Lung (tissue), 12 donors: Measurements from ENCODE around the gene ABLIM2. TPM values are rescaled to one million over a fixed set of nuclear protein-coding genes. Genes with fewer than 3 reads are reported as not detected.

Experiments
- ATAC-seq: fragments of 200-7000 bp; cut with Tn5 transposase; one replicate; pipeline ENCODE4 v1.9.1; 2020; ENCODE audit warnings: moderate number of reproducible peaks; ENCODE audit not compliant: insufficient read depth, low FRiP score
- DNase-seq, 3 donors: peaks; one replicate each; pipeline ENCODE4 v3.0.0-alpha.2; 2013 to 2017
- H3K27ac ChIP-seq, 2 donors: one replicate each; pipeline ENCODE4 v1.5.1; 2013; ENCODE audit warnings: mild to moderate bottlenecking in 2 of 2, moderate library complexity in 2 of 2, control low read depth in 1 of 2, inconsistent platforms in 1 of 2, low read depth in 1 of 2, low read length in 1 of 2
- H3K27me3 ChIP-seq, 3 donors: one replicate each; pipeline ENCODE4 v1.5.1; 2013; ENCODE audit warnings: low read length in 2 of 3; ENCODE audit not compliant: control insufficient read depth in 3 of 3, insufficient read depth in 3 of 3
- H3K36me3 ChIP-seq, 4 donors: one replicate each; pipeline ENCODE4 v1.5.1; 2013; ENCODE audit warnings: low read length in 4 of 4, mild to moderate bottlenecking in 1 of 4, moderate library complexity in 1 of 4; ENCODE audit not compliant: control insufficient read depth in 4 of 4, insufficient read depth in 4 of 4
- H3K4me1 ChIP-seq, 5 donors: one replicate each; pipeline ENCODE4 v1.5.1; 2013; ENCODE audit warnings: low read length in 5 of 5, mild to moderate bottlenecking in 2 of 5, moderate library complexity in 1 of 5; ENCODE audit not compliant: control insufficient read depth in 5 of 5, insufficient read depth in 5 of 5
- H3K4me3 ChIP-seq: one replicate; pipeline ENCODE4 v1.5.1; 2013; ENCODE audit warnings: mild to moderate bottlenecking, control low read depth, moderate library complexity
- H3K9ac ChIP-seq, 2 donors: one replicate each; pipeline ENCODE4 v1.5.1; 2013; ENCODE audit warnings: low read length in 2 of 2, control low read depth in 1 of 2; ENCODE audit not compliant: insufficient read depth in 1 of 2
- H3K9me3 ChIP-seq, 4 donors: one replicate each; pipeline ENCODE4 v1.5.1; 2013; ENCODE audit warnings: low read length in 3 of 4, mild to moderate bottlenecking in 1 of 4, moderate library complexity in 1 of 4; ENCODE audit not compliant: control insufficient read depth in 4 of 4, insufficient read depth in 3 of 4
- WGBS, 2 donors: extraction: QIAGEN DNeasy Blood & Tissue Kit; methylation state at CpG; one replicate each; pipeline ENCODE4 v1.1.7; 2013; 5-methylcytosine and 5-hydroxymethylcytosine counted together
- polyA plus RNA-seq, 2 donors: library from polyadenylated mRNA; stranded (reverse); fragments of 200-250 nt; gene quantifications; one replicate each; pipeline ENCODE4 v1.2.1, GENCODE V29; 2013
- total RNA-seq, 2 donors: library from RNA; depleted of rRNA in 1 of 2; stranded (reverse); fragments of >200 nt in 1 of 2; gene quantifications; one replicate each; pipeline ENCODE4 v1.2.1, GENCODE V29; 2014 to 2021
- TF ChIP-seq, protein P1 (sequence below): IDR thresholded peaks from 2 replicates; pipeline ENCODE4 v1.5.1; 2012; ENCODE audit warnings: mild to moderate bottlenecking; ENCODE audit errors: control extremely low read depth, extremely low read depth
- donor health status: control.
- donor health status: control.
- donor health status: Bipolar disorder and iron deficiency.
- donor health status: healthy.
- donor health status: DM: yes; HTN: yes; CAD: no.

The ABLIM2 gene
- total and polyA plus RNA-seq, 4 donors = 1.7 to 10.9 (median 5.2) TPM

DNA sequence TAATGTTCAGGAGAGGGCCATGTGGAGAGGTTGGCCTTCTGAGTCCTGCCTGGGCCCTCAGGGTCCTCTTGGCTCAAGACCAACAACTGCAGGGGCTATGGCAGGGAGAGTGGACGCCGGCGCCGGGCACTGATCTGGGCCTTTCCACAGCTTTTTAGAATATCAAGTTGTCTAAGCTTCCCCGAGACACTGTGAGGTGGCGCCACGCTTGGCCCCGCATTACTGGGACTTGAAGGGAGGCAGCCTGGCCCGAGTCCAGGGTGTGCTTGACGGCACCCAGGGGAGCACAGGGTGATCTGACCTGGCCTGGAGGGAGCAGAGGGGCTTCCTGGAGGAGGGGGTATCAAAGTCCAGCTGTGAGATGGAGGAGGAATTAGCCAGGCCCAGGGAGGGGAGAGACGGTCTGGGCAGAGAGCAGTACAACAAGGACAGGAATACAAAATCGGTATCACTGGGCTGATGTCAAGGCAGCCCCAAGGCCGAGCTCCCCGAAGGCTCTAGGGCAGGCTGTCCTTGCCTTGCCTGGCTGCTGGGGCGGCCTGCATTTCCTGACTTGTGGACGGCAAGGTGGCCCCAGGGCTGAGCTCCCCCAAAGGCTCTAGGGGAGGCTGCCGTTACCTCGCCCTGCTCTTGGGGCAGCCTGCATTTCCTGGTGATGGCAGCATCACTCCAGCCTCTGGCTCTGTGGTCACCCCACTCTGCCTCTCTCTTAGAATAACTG, 28.1 kb downstream of the ABLIM2 start:
- H3K27ac ChIP-seq = no peak overlapping the region
- WGBS, 2 donors = 81 to 85% methylated on average over 18 of the region's 18 CpGs
- TF ChIP-seq, protein P1, sequence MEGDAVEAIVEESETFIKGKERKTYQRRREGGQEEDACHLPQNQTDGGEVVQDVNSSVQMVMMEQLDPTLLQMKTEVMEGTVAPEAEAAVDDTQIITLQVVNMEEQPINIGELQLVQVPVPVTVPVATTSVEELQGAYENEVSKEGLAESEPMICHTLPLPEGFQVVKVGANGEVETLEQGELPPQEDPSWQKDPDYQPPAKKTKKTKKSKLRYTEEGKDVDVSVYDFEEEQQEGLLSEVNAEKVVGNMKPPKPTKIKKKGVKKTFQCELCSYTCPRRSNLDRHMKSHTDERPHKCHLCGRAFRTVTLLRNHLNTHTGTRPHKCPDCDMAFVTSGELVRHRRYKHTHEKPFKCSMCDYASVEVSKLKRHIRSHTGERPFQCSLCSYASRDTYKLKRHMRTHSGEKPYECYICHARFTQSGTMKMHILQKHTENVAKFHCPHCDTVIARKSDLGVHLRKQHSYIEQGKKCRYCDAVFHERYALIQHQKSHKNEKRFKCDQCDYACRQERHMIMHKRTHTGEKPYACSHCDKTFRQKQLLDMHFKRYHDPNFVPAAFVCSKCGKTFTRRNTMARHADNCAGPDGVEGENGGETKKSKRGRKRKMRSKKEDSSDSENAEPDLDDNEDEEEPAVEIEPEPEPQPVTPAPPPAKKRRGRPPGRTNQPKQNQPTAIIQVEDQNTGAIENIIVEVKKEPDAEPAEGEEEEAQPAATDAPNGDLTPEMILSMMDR = no peak
- H3K4me1 ChIP-seq = peaks cover 0 to 8% (median 4%) of the 10 kb centered on the region in 5 donors
- peaks cover 0 to 2% (median 0%) of the 10 kb centered on the region in 4 donors for H3K9me3 ChIP-seq
- ATAC-seq = no peak
- no peak overlapping the region for H3K9ac ChIP-seq
- no peak for DNase-seq
- H3K27me3 ChIP-seq = no peaks in the 10 kb centered on the region
- H3K36me3 ChIP-seq = no peaks in the 10 kb centered on the region
- H3K4me3 ChIP-seq = no peak overlapping the region

DNA sequence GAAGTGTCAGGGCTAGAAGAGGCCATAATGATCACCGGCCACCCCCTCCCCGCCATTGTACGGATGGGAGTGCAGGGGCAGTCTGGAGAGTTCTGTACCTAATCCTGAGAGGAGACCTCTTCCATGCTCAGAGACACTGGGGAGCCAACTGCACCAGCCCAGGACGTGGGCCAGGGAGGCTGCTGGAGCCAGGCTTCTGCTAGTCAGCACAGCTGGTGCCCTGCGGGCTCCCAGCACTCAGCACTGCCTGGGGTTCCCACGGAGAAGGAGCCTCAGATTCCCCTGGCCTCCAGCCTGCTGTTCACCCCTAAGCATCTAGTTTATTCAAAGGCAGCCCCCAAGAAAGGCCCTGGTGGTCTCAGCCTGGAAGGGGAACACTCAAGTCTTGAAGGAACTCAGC, 28.8 kb downstream of the ABLIM2 start:
- TF ChIP-seq, protein P1 = no peak
- H3K9ac ChIP-seq = no peak overlapping the region
- no peak for ATAC-seq
- no peaks in the 10 kb centered on the region for H3K36me3 ChIP-seq
- 87 to 88% methylated on average over 6 of the region's 6 CpGs for WGBS, 2 donors
- no peak overlapping the region for H3K27ac ChIP-seq
- peaks cover 0 to 8% (median 3%) of the 10 kb centered on the region in 5 donors for H3K4me1 ChIP-seq
- DNase-seq = no peak
- H3K4me3 ChIP-seq = no peak overlapping the region
- H3K27me3 ChIP-seq = no peaks in the 10 kb centered on the region
- peaks cover 0 to 2% (median 0%) of the 10 kb centered on the region in 4 donors for H3K9me3 ChIP-seq

DNA sequence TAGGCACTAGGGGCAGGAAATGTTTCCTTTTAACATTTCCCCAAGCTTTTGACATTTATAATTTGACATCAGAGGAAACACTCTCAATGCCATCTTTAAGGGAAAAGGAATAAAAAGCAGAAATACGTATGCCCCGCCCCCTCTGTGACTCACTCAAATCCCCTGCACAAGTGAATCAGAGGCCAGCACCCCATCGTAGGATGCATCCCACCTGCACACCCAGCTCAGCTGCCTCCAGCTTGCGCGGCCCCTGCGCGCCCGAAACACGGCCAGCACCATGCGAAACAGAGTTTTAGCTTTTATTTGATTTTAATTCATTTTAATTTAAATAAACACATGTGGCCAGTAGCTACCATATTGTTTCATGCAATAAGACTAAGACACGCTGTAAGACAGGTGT, 29.5 kb downstream of the ABLIM2 start:
- WGBS, 2 donors = 89 to 94% methylated on average over 11 of the region's 11 CpGs
- H3K27me3 ChIP-seq = no peaks in the 10 kb centered on the region
- peaks cover 0 to 4% (median 0%) of the 10 kb centered on the region in 5 donors for H3K4me1 ChIP-seq
- peaks cover 0 to 2% (median 0%) of the 10 kb centered on the region in 4 donors for H3K9me3 ChIP-seq
- no peak overlapping the region for H3K9ac ChIP-seq
- H3K4me3 ChIP-seq = no peak overlapping the region
- TF ChIP-seq, protein P1 = no peak
- no peak for ATAC-seq
- H3K36me3 ChIP-seq = no peaks in the 10 kb centered on the region
- no peak for DNase-seq
- H3K27ac ChIP-seq = no peak overlapping the region
